Stimulated activated CD4-positive, alpha-beta T cell treated with anti-CD3 and anti-CD28 coated beads, Interleukin-4, amount 100 ng/mL, for 24 hours (primary cell): ENCODE measurements around the gene KCNK5.

Source experiments
- DNase-seq: peaks from one replicate; pipeline ENCODE4 v3.0.0-alpha.2; 2020

The KCNK5 gene

DNA sequence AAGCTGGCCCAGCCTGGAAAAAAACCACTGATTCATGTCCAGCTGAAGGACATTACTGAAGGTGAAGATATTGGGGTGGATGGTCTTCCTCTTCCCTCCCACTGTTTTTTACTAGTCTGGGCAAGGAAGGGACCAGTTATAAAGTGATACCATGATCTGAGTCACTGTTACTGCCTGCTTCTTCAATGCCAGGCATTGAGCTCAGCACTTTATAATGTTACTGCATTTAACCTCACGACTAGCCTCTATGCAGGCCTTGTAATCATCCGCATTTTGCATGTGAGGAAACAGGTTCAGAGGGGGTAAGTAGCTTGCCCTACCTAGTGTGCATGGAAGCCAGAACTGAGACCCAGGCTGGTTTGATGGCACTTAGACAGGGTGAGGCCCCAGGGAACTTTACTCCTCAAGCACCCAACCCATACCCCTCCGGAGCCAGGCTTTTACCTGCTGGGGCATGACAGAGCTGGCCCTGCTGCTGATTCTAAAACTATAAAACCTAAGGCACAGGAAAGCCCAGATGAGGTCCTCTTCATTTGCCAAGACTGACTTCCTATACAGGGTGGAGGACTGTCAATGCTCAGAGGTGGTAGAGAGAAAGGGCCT lies 11.0 kb upstream of the KCNK5 start:
- DNase-seq: no peak

GRCh38 chr6:39239527-39240154 lies 10.4 kb upstream of the KCNK5 start:
- no peak for DNase-seq

- DNase-seq: no peak
Measured at GRCh38 chr6:39236742-39237141, 7.5 kb upstream of the KCNK5 start.

- no peak for DNase-seq
Measured at GRCh38 chr6:39233333-39233732, 4.1 kb upstream of the KCNK5 start.

GRCh38 chr6:39231521-39232243 lies 2.4 kb upstream of the KCNK5 start:
- no peak for DNase-seq

DNA sequence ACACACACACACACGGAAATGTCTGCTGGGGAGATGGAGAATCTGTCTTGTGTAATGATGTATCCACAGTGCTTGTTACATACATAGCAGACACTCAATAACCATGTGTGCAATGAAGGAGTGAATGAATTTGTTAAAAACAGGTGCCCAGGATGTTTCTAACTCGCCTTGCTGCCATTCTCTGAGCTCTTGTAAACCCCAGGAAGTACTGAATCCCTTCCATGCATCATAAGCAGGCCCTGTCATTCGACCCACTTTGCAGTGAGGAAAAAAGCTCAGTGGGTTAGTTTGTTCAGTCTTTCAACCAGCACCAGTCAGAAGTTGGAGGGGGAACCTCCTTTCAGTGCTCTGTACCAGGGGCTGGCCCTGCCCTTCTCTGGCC lies 1.4 kb upstream of the KCNK5 start:
- no peak for DNase-seq

DNA sequence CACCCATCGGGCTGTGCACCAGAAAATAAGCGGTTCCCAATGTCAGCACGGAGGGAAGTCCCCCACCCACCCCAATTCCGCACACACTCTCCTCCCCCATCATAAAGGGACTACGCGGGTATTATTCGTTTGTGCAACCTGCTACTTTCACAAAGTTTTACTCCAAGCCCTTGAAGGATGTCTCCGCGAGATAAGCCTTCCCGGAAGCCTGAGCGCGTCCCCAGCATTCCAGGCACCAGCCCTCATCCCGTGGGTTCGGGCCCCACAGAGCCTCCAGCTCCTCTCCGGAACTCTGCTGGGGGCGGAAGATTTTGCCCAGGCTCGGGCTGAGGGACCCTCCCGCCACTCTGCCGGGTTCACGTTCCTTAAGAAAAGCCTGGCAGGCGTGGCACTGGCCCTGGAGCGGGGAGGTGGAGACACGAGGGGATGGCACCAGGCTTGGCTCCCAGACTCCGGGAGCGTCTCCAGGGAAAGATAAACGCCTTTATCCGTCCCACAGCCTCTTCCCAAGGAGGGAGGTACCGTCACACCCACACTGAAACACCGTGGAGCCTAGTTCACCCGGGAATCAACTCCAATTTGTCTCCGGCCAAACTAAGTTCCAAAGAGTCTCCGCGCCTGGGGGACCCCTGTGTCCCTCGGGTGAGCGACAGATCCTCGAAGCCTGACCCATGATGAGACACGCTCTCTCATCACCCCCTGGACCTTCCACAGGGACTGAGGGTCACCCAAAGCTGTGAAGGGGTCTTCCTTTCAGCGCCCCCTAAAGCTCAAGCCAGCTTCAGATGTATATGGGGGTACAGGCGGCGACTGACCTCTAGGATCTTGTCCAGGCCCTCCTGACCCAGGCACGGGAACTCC lies 934 bp downstream of the KCNK5 start:
- peak; percentile 68 for DNase-seq

DNA sequence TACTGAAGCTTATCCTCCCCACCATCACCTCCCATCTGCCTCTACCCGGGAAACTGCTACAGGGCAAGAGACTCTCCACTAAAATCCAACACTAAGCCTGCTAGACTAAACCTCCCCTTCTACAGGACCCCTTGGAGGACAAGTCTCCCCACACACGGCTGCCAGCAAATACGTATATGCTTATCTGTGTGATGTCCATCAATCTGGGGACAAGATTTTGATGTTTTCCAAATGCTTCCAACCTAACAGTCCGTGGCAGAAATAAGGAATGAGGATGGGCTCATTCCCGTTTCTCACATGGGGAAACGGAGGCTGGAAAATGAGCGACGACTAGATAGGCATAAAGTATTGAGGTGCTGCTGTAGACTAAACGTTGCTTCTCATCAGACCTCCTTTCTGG lies 1.8 kb downstream of the KCNK5 start:
- DNase-seq: no peak

- DNase-seq: no peak
Measured at GRCh38 chr6:39226639-39227329, 2.5 kb downstream of the KCNK5 start.

GRCh38 chr6:39225946-39226437 lies 3.3 kb downstream of the KCNK5 start:
- DNase-seq: peak; percentile 28

- no peak for DNase-seq
Measured at GRCh38 chr6:39225543-39225942, 3.7 kb downstream of the KCNK5 start.

DNA sequence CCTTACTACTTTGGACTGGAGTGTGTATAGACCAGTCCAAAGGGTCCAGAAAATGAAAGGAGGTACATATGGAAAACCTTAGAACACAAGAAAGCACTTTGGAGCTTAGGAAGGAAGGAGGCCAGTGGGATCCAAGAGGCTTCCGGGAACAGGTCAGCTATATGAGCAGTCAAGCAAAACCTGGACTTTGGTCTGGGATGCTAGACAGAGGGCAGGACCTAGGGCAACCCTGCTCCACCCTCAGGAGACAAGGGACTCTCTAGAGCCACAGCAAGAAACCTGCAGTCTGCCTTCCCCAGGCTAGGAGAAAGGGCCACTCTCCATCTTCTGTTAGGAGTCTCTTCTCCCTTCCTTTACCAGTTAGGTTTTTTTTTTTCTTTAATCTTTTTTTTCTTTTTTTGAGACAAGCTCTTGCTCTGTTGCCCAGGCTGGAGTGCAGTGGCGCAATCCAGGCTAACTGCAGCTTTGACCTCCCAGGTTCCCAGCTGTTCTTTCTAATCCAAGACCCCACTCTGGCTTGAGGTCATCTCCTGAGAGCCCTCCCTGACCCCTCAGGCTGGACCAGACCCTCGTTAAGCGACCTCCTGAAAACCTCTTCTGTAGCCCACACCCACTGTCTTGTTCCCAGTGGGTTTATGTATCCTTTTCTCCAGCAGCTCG lies 4.6 kb downstream of the KCNK5 start:
- DNase-seq: no peak

DNA sequence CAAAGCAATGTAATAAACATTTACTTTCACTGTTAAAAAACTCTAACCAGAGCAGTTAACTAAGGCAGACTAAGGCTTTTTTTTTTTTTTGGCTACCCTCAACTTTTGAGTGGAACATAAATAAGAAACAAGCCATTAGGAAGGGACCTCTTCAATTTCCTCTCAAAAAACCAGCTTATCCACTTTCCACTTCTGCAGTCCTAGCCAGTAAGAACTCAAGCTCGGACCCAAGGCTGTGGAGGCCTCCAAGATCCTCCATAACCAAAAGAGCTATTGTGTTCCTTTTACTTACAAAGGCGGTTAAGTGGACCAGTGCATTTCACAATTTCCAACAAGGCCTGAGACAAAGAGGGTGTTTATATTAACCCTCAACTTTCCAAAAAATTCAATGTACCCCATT lies 5.3 kb downstream of the KCNK5 start:
- no peak for DNase-seq

- DNase-seq: no peak
Measured at GRCh38 chr6:39223555-39223954, 5.7 kb downstream of the KCNK5 start.

GRCh38 chr6:39223061-39223460 lies 6.2 kb downstream of the KCNK5 start:
- DNase-seq: no peak

- DNase-seq: no peak
Measured at GRCh38 chr6:39221779-39222641, 7.3 kb downstream of the KCNK5 start.

- DNase-seq: no peak
Measured at GRCh38 chr6:39221115-39221514, 8.2 kb downstream of the KCNK5 start.

GRCh38 chr6:39218868-39219567 lies 10.3 kb downstream of the KCNK5 start:
- no peak for DNase-seq

GRCh38 chr6:39217177-39217864 lies 12.0 kb downstream of the KCNK5 start:
- no peak for DNase-seq

DNA sequence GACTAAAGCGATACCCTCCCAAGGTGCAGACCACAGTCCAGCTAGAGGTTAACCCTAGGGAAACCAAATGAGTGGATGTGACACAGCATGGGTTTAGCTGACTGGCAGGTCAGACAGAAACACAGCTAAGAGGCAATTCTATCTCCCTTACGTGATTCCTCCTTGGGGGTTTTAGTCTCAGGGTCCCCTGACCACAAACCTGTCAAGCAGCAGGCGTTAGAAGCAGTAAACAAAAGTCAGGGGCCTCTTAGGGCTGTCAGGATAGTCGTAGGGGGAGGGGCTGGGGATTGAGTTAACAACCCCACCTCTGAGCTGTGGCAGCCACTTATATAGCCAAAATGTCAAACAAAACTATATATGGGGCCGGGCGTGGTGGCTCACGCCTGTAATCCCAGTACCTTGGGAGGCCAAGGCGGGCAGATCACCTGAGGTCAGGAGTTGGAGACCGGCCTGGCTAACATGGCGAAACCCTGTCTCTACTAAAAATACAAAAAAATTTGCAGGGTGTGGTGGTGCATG lies 13.6 kb downstream of the KCNK5 start:
- DNase-seq: no peak
